Activated CD8-positive, alpha-beta memory T cell treated with anti-CD3 and anti-CD28 coated beads, Interleukin-2, amount 50 U/mL, for 48 hours (primary cell): Measurements from ENCODE around the gene QSOX1.

Experiments
- DNase-seq: peaks from one replicate; pipeline ENCODE4 v3.0.0-alpha.2; 2020

Gene QSOX1

DNA sequence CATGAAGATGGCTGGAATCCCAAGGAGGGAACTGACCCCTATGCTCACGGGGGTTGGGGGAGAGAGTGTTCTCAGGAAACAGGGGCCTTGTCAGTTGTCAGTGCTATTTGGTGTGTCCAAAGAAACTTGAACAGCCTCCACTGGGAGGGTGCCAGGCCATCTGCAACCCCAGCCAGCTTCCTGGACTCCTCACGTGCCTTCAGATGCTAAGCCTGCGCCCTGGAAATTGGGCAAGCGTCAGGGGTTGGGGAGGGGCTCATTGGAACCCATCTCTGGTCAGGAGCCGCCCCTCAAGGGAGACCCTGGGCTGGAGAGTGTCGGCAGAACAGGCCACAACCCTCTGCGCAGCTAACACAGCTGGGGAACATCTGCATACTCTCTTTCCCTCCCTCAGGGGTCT, 62.3 kb downstream of the QSOX1 start:
- no peak for DNase-seq

DNA sequence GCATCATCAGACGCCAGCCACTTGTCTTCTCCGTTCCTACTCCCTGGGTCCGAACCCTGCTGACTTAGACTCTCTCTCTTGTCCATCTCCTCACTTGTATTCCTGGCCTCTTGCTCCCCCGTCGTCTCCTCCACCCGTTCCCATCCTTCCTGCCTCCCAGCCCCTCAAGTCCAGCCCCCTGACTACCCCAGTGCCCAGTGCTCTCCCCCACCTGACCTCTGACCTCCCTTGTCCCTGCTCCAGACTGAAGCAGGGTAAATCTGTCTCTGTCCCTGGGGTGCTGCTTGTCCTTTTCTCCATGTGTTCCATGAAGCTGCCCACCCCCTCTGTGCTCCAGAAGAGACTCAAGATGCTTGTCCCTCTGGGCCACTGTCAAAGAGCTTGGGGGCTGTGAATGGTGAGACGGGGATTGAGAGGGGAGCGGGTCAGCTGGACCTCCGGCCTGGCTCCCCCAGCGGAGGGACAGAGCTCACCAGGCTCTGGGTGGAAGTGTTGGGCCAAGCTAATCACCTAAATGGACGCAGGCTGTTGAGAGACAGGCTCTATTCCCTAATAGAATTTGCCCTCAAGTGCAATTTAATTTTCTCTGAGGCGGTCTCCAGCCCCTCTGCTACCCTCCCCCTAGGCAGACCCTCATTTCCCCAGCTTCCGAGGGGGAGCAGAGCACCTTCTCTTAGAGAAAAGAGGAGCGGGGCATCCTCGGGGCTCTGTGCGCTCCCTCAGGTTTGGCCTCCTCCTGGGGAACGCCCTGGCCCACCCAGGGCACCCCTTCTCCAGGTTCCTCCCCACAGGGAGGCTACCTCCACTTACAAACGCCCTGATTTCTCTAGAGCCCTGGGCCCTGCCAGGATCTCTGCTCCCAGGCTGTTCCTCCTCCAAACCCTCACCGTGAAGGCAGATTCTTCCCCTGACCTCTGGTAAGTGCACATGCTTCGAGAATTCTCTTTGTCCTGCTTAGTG, 64.4 kb downstream of the QSOX1 start:
- DNase-seq = no peak

DNA sequence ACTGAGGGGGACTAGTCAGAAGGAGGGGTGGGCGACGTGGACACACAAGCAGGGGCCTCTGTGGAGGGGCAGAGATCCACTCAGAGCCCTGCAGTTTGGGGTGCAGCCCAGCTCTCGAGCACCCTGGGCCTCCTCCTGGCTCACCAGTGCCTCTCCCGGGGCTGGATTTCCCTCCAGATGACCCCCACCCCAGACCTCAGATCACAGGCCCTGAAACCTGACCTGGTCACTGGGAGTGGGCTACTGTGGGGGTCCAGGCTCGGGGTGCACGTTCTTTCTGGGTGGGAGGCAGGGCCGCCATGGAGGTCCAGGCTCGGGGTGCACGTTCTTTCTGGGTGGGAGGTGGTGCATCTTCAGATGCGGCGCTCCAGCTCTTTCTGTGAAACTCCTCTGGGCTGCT, 65.1 kb downstream of the QSOX1 start:
- no peak for DNase-seq

DNA sequence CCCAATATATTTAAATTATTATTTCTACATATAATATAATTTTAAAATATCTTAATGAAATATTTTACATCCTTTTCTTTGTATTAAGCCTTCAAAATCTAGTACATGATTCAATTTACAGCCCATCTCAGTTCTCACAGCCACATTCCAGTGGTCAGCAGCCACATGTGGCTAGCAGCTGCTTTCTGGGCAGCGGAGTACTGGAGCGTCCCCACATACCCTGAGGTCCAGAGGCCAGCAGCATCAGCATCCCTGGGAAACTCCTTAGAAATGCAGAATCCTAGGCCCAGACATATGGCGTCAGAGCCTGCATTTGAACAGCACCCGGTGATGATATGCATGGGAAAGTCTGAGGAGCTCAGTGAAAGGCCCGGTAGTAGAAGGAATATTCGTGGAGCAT, 66.8 kb downstream of the QSOX1 start:
- DNase-seq = no peak

DNA sequence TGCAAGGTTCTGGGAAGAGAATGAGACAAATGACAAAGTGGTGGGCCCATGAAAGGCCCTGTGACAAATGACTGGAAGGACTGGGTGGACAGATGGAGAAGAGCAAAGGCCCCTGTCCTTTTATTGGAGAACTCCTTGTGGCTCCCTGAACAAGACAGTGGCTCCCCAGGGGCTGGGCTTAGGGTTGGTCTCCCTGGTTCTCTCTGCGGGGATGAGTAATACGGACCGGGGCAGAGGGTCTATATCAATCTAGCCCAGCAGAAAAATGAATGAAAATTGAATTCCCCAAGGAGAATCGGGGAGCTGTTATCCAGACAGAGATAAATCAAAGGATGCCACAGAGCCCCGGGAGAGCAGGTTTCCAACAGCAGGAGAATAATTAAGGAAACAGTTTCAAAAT, 70.2 kb downstream of the QSOX1 start:
- no peak for DNase-seq

DNA sequence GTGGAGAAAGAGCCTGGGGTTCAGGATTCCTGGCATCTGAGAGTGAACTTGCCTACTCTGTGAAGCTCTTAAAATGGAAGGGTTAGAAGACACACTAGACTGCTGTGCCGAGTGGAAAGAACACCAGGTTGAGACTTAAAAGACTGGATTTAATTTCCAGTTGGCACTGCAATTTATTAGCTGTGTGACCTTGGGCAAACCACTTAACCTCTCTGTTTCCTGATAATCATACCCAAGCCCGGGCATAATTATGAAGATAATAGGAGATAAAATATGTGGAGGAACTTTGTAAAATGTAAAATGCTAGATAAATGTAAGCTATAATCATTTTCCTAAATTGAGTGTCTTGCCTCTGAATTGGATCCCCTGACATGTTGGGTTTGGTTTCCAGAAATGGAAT, 70.7 kb downstream of the QSOX1 start:
- no peak for DNase-seq

DNA sequence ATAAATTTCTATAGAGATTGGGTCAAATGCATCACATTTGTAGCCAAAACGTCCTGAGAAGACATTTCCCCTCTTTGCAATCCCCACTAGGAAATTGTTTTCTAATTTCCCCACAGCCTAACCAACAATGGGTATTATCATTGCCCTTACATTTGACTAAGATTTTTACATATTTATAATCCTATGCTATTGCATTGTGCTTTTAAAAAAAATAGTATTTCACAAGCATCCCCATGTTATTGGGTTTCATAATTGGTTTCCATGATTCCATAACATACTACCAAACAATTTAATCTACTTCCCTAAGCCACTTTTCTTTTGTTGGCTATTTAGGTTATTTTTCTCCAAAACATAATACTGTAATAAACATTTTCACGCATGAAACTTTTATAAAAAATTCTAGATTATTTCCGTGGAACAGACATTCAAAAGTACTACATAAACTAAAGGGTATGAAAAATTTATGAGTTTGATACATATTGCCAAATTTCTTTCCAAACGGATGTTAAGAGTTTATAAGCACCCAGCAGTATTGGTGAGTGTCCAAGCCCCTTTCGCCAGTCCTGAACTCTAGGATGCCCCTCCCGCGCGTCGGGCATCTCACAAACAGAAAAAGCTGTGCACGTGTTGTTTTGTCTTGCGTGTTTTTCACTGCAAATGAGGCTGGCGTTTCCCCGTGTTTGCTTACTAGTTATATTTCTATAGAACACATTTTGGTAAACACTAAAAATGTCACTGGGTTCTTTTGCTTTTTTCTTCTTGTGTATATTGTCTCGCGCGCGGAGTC, 73.4 kb downstream of the QSOX1 start:
- DNase-seq = no peak

DNA sequence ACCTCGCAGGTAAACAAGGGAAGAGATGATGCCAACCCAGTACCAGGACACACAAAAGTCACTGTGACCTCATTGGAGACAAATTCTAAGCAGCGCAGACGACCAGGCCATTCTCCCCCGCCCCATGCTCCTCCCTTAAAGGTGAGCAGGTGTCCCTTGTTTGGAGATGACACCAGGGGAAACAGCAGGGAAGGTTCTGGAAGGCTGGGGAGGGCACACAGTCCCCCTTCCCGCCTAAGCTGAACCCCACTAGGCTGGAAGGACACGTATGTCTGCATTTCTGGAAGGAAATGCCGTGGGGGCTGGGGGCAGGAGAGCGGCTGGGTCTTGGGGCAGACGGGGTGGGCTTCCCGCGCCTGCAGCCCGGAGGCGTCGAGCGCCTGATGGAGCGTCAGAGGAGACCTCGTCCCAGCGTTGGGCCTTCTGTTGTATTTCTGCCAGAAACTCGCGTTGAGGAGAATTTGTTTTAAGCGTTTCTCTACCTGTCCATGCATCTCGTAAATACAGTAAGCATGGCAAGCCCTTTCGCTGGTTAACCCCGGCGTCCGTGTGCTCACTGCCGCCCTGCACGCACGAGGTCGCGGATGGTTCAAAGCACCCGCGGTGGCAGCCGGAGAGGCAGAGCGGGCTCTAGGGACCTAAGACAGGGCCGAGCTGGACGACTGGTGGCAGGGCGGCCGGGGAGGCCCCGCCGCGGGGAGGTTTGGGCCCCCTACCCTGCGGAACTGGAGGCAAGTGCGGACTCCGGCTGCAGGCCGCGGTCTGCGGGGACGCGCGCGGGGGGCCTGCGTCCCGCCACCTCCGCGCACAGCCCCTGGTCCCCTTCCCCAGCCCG, 74.2 kb downstream of the QSOX1 start:
- DNase-seq = no peak

DNA sequence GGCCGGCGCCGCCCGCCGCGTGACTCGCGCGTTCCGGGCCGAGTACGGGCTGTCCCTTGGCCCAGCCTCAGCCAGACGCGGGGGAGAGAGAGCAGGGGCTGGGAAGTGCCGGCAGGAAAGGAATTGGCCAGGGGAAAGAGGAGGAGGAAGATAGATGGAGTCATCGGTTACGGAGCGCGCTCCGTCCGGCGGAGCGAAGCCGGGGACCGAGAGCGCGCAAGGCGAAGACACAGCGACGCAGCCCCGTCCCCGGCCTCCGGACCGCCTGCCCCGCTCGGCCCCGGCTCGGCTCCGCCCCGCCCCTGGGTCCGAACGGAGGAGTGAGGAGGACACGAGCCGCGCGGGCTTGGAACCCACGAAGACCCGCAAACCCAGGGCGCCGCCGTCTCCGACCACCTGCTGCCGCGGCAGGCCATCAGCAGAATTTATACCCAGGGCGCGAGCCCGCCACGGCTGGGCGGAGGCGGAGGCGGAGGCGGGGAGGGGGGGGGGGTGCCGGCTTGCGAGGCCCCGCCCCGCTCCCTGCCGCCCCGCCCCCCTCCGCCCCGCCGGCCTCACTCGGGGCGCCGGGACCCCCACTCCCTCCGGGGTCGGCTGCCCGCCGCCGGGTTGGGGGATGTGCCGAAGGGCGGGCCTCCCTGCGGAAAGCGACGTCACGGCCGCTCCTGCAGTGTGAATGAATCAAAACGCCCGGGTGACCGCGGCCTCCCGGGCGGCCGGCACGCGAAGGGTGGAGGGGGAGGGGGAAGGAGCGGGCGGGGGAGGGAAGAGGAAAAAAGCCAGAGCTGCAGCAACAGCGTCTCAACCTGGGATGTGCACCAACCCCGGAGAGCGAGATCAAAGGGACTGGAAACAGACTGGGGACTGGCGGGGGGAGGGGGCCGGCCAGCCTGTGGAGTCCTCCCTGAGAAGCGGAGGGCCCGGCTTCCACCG, 75.1 kb downstream of the QSOX1 start, which contains the start of gene LHX4:
TSS of gene LHX4 (plus strand) at position 782 of the 933 bp plus-strand sequence. CDS start 266 bp downstream, outside the sequence.
- peak; percentile 70 for DNase-seq

DNA sequence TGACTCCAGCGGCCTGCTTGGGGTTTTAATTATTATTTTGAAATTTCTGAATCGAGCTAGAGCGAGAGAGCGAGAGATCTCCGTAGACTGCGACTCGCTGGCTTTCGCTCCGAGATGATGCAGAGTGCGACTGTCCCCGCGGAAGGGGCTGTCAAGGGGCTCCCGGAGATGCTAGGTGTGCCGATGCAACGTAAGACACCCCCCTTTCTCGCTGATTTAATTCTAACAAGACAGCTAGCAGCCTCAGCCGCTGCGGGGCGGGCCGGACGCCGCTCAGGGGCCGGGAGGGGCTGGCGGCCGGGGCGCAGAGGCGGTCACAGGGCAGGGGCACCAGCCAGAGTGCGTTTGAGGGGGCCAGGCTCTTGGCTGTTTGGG, 75.7 kb downstream of the QSOX1 start:
- peak; percentile 66 for DNase-seq

DNA sequence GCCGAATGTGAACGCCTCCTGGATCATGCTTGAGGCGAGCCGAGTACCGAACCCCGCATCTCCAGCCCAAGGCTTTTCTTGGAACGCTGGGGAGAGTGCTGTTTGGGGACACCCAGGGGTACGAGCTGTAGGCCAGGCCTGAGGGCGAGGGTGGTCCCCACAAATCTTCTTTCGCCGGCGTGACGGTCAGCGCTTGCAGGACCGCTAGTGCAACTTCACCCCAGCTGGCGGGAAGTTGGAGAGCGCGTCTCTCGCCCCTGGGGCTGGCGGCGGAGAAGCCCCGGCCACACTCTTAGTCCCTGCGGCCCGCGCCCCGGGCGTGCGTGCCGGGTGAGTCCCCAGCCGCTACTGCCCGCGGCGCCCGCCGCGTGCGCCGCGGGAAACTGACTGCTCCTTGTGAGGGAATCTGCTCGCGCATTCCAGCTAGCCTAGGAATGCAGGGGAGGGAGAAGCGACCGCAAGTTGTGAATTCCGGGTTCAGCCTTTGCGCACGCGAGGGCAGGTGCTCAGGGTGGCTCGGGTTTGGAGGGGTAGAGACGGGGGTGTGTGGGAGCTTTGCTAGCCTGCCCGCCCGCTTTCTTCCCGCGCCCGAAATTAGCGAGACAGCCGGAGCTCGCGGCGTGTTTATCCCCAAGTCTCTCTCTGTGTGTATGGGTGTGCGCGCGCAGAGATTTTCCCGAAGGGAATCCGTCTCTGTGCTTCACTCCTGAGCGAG, 76.3 kb downstream of the QSOX1 start:
- DNase-seq = peak; percentile 66

DNA sequence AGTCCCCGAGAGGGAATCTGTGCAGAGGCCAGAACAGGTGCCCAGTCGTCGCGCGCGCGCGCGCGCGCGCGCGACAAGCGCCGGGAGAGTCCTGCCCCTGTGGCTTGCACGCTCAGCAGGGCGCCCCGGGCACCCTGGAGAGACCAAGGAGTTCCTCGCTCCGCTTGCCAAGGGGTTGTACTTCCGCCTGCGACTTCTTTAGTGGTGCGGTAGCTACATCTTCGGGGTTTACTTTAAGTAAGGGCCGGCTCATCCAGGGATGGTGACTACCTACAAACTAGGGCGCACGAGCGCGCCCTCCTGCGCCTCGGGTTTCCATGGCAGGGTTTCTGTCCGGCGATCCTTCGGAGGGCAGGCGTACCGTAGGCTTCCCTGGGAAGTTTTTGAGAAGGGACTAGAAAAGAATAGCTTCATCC, 76.8 kb downstream of the QSOX1 start:
- DNase-seq = peak; percentile 66

DNA sequence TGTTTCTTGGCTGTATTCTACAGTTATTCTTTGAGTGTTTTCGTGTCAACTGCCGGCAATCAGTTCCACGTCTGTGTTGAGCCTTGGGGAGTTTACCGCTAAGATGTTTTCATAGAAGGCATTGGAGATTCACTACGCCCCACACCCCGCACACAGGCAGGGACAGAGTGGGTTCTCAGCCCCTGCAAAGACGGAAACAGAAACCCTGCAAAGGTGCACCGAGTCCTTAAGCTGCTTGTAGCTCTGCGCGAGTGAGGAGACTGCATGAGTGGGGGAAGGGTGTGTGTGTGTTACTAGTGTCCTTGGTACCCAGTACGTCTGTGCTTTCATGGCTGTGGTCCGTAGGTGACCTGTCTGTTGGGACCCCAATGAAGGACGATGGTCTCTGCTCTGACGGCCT, 77.3 kb downstream of the QSOX1 start:
- no peak for DNase-seq

DNA sequence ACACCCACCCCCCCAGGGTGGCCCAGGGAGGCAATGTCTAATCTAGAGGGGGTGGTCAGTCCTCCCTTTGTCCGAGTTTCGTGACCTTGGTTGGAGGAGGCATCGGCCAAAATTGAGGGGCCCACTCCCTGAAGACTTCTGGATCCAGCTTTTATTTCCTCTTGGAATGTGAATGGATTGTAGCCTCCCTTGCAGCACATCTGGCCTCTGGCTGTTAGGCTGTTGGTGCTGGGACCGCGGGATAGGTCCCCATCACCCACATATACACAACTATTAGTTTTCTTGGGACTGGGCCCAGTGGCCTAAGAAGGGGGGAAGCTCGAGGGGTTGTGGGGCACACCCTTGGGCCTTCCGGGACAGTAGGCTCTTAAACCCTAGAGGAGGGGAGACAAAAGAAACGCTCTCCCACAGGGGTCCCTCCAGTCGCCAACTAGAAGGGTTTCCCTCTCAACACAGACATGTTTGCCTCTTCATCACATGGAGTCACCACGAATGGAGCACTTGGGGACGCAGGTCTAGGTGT, 77.9 kb downstream of the QSOX1 start:
- DNase-seq = no peak

DNA sequence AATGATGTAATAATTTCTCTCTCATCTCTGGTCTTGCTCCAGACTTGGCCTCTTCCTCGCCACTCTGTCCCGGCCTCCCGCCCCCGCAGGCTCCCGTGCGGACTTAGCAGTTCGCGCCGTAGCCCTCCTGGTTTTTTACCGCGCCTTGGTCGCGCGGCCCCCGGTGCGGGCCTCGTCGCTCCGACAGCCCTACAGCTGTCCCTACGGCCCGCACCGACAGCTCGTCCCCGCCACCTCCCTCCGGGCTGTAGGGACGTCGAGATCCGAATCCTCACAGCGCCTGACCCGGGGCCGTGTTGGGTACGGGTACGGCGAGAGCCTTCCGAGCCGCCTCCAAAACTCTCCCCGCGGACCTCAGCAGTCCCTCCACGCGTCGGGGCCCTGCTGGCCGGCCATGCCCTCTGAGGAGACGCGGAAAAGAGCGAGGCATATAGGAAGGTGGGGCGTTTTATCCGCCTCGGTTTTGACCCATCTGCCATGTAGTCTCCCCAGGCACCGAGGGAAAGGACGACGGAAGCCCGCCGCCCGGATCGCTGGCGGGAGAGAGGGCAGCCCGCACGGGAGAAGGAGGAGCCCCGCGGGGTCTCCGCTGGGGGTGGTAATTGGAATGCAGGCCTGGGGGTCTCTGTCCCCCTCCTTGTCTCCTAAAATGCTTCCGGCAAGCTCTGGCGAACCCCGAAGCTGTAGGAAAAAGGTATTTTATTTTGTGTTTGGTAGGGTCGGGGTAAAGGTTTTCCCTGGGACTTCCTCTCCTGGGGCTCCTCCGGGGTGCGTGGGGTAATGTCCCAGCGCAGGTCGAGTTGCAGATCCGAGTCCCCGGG, 78.7 kb downstream of the QSOX1 start:
- no peak for DNase-seq

DNA sequence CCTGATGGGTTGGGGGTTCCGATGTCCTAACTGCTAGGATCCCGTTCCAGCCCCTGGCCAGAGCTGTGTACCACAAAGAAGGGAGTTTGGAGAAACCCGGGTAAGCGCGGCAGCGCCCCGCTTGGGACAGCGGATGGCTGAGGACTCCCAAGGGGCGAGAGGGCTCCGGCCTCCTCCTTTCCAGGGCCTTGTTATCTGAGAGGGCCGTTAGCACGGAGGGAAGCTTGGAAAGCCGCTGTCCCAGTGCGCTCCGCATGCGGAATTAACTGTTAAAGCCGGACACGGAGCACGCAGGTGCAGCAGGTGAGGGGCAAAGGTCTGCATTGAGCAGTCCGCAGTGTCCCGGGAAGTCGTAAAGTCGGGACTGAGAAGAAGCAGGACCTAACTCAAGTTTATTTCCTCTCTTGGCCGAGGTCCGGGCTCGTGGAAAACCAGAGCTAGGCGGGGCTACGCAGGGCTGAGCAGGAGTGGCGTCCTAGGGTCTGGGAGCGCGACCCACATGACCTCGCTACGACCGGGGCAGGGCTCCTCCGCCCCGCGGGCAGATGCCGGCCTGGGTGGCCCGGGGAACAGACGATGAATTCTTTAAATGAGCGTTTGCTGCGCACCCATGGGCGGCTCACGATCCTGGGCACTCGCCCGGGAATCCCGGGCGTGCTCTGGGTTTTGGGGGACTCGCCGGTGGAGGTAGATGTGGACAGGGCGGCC, 79.9 kb downstream of the QSOX1 start:
- peak; percentile 66 for DNase-seq

DNA sequence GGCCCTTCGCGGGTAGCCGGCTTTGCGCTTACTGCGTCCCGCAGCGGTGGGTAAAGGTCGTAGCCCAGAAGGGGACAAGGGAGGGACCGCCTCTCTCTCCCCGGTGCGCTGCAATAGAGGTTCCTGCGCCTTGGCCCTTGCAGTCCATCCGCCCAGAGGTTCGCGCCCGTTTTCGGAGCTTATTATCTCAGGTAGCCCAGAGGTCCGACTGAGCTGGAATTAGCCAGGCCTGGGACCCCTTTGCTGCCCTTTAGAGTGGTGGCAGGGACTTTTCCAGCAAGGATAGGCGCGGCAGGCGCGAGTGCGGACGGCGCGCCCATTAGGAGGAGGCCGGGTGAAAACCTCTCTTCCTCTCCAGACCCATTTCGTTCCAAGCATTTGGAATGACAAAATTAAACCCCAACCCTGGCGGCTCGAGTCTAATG, 80.4 kb downstream of the QSOX1 start:
- DNase-seq = no peak

DNA sequence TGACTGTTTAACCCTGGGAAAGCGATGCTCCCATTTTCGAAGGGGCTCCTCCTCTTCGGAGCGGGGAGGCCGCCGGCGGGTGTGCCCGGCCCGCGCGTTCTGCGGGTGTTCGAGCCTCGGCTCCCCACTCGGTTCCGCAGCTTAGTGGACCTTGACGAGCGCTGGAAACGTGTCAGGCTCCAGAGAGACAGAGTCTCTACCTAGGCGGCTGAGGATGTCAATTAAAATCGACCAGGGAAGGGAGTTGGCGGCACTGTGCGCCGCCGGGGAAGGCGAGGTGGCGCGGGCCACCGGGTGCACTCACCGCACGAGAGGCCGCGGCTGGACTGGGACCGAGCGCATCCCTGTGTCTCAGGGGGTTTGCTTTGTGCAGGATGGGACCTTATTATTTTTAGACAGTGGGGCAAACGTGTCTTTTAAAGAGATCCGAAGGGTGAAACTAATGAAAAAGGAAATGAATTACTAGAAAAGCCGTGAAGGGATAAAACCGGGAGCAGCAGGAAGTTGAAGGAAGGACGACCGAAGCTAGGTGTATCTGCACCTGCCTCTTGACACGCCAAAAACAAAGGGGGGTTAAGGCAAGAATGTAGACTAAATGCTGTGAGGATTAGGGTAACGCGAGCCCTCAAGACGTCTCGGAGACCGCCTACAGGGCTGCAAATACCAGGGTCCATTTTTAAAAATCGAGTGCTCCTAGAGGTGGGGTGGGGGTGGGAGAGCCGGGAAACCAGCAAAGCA, 81.0 kb downstream of the QSOX1 start:
- no peak for DNase-seq
